HG02981 (cell line): Measurements from ENCODE around the gene LIPC.

ENCODE experiments used
- ATAC-seq: cut with Tn5 transposase; IDR thresholded peaks from one replicate; pipeline ENCODE4 v1.9.1; 2021; ENCODE audit warnings: mild to moderate bottlenecking, moderate library complexity; ENCODE audit not compliant: unreplicated experiment

The LIPC gene

GRCh38 chr15:58530056-58530590, 98.3 kb downstream of the LIPC start:
- ATAC-seq, result no peak

- ATAC-seq, result no peak
Measured at GRCh38 chr15:58532126-58532525, 100.3 kb downstream of the LIPC start.

GRCh38 chr15:58534556-58534955, 102.8 kb downstream of the LIPC start:
- no peak for ATAC-seq

- ATAC-seq, result no peak
Measured at GRCh38 chr15:58535337-58535736, 103.5 kb downstream of the LIPC start.

- no peak for ATAC-seq
Measured at GRCh38 chr15:58535894-58536293, 104.1 kb downstream of the LIPC start.

- ATAC-seq, result no peak
Measured at GRCh38 chr15:58536414-58536813, 104.6 kb downstream of the LIPC start.

GRCh38 chr15:58537033-58537432, 105.2 kb downstream of the LIPC start:
- ATAC-seq, result no peak

GRCh38 chr15:58538225-58538727, 106.5 kb downstream of the LIPC start:
- ATAC-seq, result no peak

- ATAC-seq, result no peak
Measured at GRCh38 chr15:58538901-58539300, 107.1 kb downstream of the LIPC start.

GRCh38 chr15:58539548-58539947, 107.8 kb downstream of the LIPC start:
- no peak for ATAC-seq

GRCh38 chr15:58541410-58542087, 109.8 kb downstream of the LIPC start:
- no peak for ATAC-seq

- no peak for ATAC-seq
Measured at GRCh38 chr15:58543664-58544335, 112.0 kb downstream of the LIPC start.

- no peak for ATAC-seq
Measured at GRCh38 chr15:58544756-58545155, 113.0 kb downstream of the LIPC start.

GRCh38 chr15:58545307-58546065, 113.7 kb downstream of the LIPC start:
- ATAC-seq, result no peak

GRCh38 chr15:58546066-58546591, 114.3 kb downstream of the LIPC start:
- no peak for ATAC-seq

- no peak for ATAC-seq
Measured at GRCh38 chr15:58546635-58547627, 115.1 kb downstream of the LIPC start.

- no peak for ATAC-seq
Measured at GRCh38 chr15:58547628-58548307, 116.0 kb downstream of the LIPC start.

GRCh38 chr15:58548308-58549012, 116.7 kb downstream of the LIPC start:
- ATAC-seq, result no peak
